Stimulated activated CD4-positive, alpha-beta T cell treated with anti-CD3 and anti-CD28 coated beads, Interleukin-4, amount 100 ng/mL, for 1 hour (primary cell): ENCODE results near the gene ZNF358.

ENCODE experiments used
- DNase-seq: peaks from one replicate; pipeline ENCODE4 v3.0.0-alpha.2; 2020

The ZNF358 gene

GRCh38 chr19:7515645-7516151 is at the start of gene ZNF358:
Gene ZNF358 (plus strand): TSS chr19:7516103. CDS start chr19:7519243, 3,140 bp downstream.
- DNase-seq: peak; percentile 51

GRCh38 chr19:7467009-7467989 is 48.6 kb upstream of the ZNF358 start:
- DNase-seq: no peak

- DNase-seq: no peak
Observed at GRCh38 chr19:7468840-7469239, 47.1 kb upstream of the ZNF358 start.

- DNase-seq: no peak
Observed at GRCh38 chr19:7469669-7470285, 46.1 kb upstream of the ZNF358 start.

- no peak for DNase-seq
Observed at GRCh38 chr19:7470540-7471305, 45.2 kb upstream of the ZNF358 start.

- DNase-seq: no peak
Observed at GRCh38 chr19:7471696-7472615, 43.9 kb upstream of the ZNF358 start.

- DNase-seq: no peak
Observed at GRCh38 chr19:7475665-7476064, 40.2 kb upstream of the ZNF358 start.

GRCh38 chr19:7476241-7476640 is 39.7 kb upstream of the ZNF358 start:
- DNase-seq: no peak

GRCh38 chr19:7476777-7477494 is 39.0 kb upstream of the ZNF358 start:
- no peak for DNase-seq

GRCh38 chr19:7477758-7478157 is 38.1 kb upstream of the ZNF358 start:
- no peak for DNase-seq

- DNase-seq: no peak
Observed at GRCh38 chr19:7478173-7478842, 37.6 kb upstream of the ZNF358 start.

GRCh38 chr19:7478843-7479227 is 37.1 kb upstream of the ZNF358 start:
- no peak for DNase-seq

GRCh38 chr19:7480222-7480969 is 35.5 kb upstream of the ZNF358 start:
- no peak for DNase-seq

- DNase-seq: no peak
Observed at GRCh38 chr19:7480970-7481255, 35.0 kb upstream of the ZNF358 start.

- DNase-seq: no peak
Observed at GRCh38 chr19:7482584-7483439, 33.1 kb upstream of the ZNF358 start.

- no peak for DNase-seq
Observed at GRCh38 chr19:7483720-7484201, 32.1 kb upstream of the ZNF358 start.

- DNase-seq: no peak
Observed at GRCh38 chr19:7486923-7487322, 29.0 kb upstream of the ZNF358 start.

- peak; percentile 92 for DNase-seq
Observed at GRCh38 chr19:7488736-7489353, 27.1 kb upstream of the ZNF358 start, which contains the start of gene PEX11G. Gene PEX11G (minus strand): TSS chr19:7489035. CDS start chr19:7489010, 25 bp downstream.
